ENCODE data around the gene ERFL.

DNA sequence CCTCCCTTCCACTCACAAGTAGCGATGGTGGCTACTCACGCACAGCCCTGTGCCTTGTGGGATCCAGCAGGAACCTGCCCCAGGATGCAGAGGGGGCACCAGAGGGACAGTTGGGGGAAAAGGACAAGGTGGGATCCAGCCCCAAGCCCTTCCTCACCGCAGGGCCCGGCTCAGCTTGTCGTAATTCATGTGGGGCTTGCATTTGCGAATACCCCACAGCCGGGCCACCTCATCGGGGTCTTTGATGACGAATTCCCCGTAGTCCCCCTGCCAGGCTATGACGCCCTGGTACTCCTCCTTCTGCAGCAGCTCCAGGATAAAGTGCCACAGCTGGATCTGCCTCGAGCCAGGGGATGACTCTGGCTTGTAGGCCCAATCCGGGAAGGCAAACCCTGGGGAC, 18.5 kb downstream of the ERFL start:
- TF ChIP-seq CTCF (IDR thresholded peaks at IDR 0.05) (no peak), POLR2AphosphoS5 (IDR thresholded peaks at IDR 0.05) (no peak), POLR2A (IDR thresholded peaks at IDR 0.05) (no peak)

Data from prostate gland (tissue), 2 donors.